HUDEP-2 (cell line): ENCODE results near the gene PRR9.

Experiments
- DNase-seq, 76 experiments: peaks; one replicate each; lab custom pipeline; 2025; ENCODE audit not compliant: unreplicated experiment in 76 of 76; lab: John Stamatoyannopoulos, UW

PRR9 gene

GRCh38 chr1:153262070-153262366 is 44.6 kb downstream of the PRR9 start:
- DNase-seq = no peak

GRCh38 chr1:153262462-153263157 is 45.2 kb downstream of the PRR9 start:
- no peak for DNase-seq

GRCh38 chr1:153265457-153265856 is 48.1 kb downstream of the PRR9 start:
- DNase-seq = no peak
